Measurements from ENCODE around the gene CELF2. TPM values are rescaled to one million over a fixed set of nuclear protein-coding genes. Genes with fewer than 3 reads are reported as not detected.

The CELF2 gene
- total RNA-seq, 1 experiment from 2014 or later, result 28.7 TPM

DNA sequence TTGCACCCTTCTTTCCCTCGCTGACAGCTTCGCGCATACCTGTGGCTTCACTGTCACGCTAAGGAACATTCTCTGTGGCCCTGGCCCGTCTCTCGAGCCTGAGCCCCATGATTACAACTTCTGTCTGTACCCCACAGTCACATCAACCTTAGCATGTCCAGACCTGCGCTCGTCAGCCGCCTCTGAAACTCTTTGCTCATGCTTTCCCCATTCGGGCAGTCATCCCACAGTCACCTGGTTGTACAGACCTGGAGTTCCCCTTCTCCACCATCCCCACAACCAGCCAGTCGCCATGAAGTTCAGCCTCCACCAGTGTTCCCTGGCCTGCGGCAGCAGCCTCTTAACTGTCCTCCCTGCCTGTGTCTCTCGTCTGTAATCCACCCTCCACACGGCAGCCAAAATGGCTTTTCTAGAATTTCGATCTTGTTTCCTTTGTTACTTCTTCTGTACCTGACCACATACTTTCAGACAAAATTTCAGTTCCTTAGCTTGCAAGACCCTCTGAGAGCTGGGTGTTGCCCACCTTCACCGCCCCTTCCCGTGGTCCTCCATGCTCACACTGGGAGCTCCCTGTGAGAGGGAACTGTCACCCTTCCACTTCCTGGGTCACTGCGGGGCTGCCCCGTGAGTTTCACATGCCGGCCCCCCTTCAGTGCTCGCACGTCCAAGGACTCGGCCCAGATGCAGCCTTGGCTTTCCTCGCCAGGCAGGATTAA is 229.2 kb downstream of the CELF2 start:
- no peak overlapping the region for H3K23ac ChIP-seq (ENCODE audit: insufficient read length, low read depth, low read length)
- no peak overlapping the region for H3K4me2 ChIP-seq (ENCODE audit: insufficient read depth, insufficient read length, low read length)
- Mint-ChIP-seq H3K27me3 (ENCODE audit: low read depth) (no peaks in the 10 kb centered on the region), H3K4me3 (no peak overlapping the region), H3K4me1 (peaks cover 21 to 26% of the 10 kb centered on the region in 2 experiments), H3K9me3 (no peaks in the 10 kb centered on the region), H3K27ac (no peak overlapping the region), H3K36me3 (ENCODE audit: insufficient read depth in 1 of 3, low read depth in 3 of 3) (peaks cover 0 to 7% (median 0%) of the 10 kb centered on the region in 3 experiments; a peak in 2 of 7 replicates)
- no peak overlapping the region for H2BK12ac ChIP-seq (ENCODE audit: insufficient read length, low read depth, low read length)
- no peak overlapping the region for H2AFZ ChIP-seq (ENCODE audit: low read length)
- H3K4ac ChIP-seq (ENCODE audit: low read depth, low read length), result no peak overlapping the region
- H3K4me1 ChIP-seq (ENCODE audit: insufficient read depth, low read length), result peaks cover 7% of the 10 kb centered on the region
- WGBS (ENCODE audit: extremely low coverage, insufficient read length, low lambda C conversion rate), result no CpG with 5 or more reads among the region's 24 CpGs
- H3K9ac ChIP-seq (ENCODE audit: extremely low read depth, insufficient read length, low read length), result no peak overlapping the region
- no peaks in the 10 kb centered on the region for H3K79me1 ChIP-seq (ENCODE audit: insufficient read depth, low read depth, low read length, poor library complexity, severe bottlenecking)
- H2BK20ac ChIP-seq (ENCODE audit: low read depth, low read length, poor library complexity, severe bottlenecking), result no peak overlapping the region
- H2AK5ac ChIP-seq (ENCODE audit: insufficient read length, low read length), result no peak overlapping the region
- no peak overlapping the region for H4K8ac ChIP-seq (replicated peaks; ENCODE audit: insufficient read length, low read depth, low read length)
- H4K5ac ChIP-seq (ENCODE audit: insufficient read length, low read depth, low read length), result no peak overlapping the region
- no peaks in the 10 kb centered on the region for H3K9me3 ChIP-seq (ENCODE audit: control insufficient read depth, low read depth, low read length)
- TF ChIP-seq, protein P1, sequence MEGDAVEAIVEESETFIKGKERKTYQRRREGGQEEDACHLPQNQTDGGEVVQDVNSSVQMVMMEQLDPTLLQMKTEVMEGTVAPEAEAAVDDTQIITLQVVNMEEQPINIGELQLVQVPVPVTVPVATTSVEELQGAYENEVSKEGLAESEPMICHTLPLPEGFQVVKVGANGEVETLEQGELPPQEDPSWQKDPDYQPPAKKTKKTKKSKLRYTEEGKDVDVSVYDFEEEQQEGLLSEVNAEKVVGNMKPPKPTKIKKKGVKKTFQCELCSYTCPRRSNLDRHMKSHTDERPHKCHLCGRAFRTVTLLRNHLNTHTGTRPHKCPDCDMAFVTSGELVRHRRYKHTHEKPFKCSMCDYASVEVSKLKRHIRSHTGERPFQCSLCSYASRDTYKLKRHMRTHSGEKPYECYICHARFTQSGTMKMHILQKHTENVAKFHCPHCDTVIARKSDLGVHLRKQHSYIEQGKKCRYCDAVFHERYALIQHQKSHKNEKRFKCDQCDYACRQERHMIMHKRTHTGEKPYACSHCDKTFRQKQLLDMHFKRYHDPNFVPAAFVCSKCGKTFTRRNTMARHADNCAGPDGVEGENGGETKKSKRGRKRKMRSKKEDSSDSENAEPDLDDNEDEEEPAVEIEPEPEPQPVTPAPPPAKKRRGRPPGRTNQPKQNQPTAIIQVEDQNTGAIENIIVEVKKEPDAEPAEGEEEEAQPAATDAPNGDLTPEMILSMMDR (conservative IDR thresholded peaks at IDR 0.05), result no peak
- no peaks in the 10 kb centered on the region for H3K27me3 ChIP-seq (ENCODE audit: insufficient read depth, low read length)
- H2BK120ac ChIP-seq (ENCODE audit: low read depth, low read length, poor library complexity, severe bottlenecking), result no peak overlapping the region
- no peak overlapping the region for H3T11ph ChIP-seq (ENCODE audit: low read length)
- H2BK15ac ChIP-seq (ENCODE audit: low read depth, low read length), result no peak overlapping the region
- H3K79me2 ChIP-seq (ENCODE audit: insufficient read depth, low read length), result no peaks in the 10 kb centered on the region
- no peak for DNase-seq
- peaks cover 4% of the 10 kb centered on the region for H3K23me2 ChIP-seq (ENCODE audit: insufficient read length, low read depth, low read length, poor library complexity, severe bottlenecking)
- no peaks in the 10 kb centered on the region for H4K20me1 ChIP-seq (ENCODE audit: control insufficient read depth, insufficient read depth, insufficient read length)
- H3K18ac ChIP-seq (ENCODE audit: insufficient read length, low read depth, low read length), result no peak overlapping the region
- no peak overlapping the region for H2BK5ac ChIP-seq (ENCODE audit: insufficient read length, low read length)
- H3K14ac ChIP-seq (ENCODE audit: insufficient read depth, low read length), result no peak overlapping the region
- H3K56ac ChIP-seq (ENCODE audit: insufficient read length, low read depth, low read length), result no peak overlapping the region
- H3K27ac ChIP-seq (ENCODE audit: insufficient read length, low read depth, low read length), result no peak overlapping the region
- H4K91ac ChIP-seq (ENCODE audit: insufficient read length, low read depth, low read length), result no peak overlapping the region
